ENCODE results near the gene PPIC.

DNA sequence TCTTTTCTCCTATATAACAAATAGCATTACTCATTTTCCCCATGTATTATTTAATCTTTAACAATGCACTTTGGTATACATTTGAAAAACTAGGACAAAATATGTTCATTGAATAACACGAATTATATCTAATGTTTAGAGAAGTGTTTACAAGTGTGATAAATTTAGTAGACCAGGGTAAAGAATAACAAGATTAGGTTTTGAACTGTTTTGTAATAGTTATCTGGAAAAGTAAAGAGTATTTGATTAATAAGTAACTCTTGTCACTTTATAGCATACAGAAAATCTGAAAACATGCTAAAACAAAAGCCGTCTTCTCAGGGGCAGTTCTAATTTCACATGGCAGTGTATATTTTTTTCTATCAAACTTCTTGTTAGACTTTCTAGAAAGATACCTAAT lies 58.5 kb downstream of the PPIC start:
- TF ChIP-seq, protein P1, sequence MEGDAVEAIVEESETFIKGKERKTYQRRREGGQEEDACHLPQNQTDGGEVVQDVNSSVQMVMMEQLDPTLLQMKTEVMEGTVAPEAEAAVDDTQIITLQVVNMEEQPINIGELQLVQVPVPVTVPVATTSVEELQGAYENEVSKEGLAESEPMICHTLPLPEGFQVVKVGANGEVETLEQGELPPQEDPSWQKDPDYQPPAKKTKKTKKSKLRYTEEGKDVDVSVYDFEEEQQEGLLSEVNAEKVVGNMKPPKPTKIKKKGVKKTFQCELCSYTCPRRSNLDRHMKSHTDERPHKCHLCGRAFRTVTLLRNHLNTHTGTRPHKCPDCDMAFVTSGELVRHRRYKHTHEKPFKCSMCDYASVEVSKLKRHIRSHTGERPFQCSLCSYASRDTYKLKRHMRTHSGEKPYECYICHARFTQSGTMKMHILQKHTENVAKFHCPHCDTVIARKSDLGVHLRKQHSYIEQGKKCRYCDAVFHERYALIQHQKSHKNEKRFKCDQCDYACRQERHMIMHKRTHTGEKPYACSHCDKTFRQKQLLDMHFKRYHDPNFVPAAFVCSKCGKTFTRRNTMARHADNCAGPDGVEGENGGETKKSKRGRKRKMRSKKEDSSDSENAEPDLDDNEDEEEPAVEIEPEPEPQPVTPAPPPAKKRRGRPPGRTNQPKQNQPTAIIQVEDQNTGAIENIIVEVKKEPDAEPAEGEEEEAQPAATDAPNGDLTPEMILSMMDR (IDR thresholded peaks at IDR 0.05), result no peak
- no peak for TF ChIP-seq POLR2A (IDR thresholded peaks at IDR 0.05)
- TF ChIP-seq EP300 (IDR thresholded peaks at IDR 0.05), result no peak

Data from gastroesophageal sphincter (tissue), 3 donors.